Thyroid gland (tissue), 4 donors: ENCODE data around the gene FADS6. TPM values are rescaled to one million over a fixed set of nuclear protein-coding genes. Genes with fewer than 3 reads are reported as not detected.

Experiments
- DNase-seq, 2 donors: peaks; one replicate each; pipeline ENCODE4 v3.0.0-alpha.2; 2019
- H3K27ac ChIP-seq, 3 donors: fragments of 200-600 bp; sonication (generic); 1 replicate in 2 of 3; 2 replicates in 1 of 3; pipeline ENCODE4 v1.5.1; 2016 to 2019; ENCODE audit warnings: mild to moderate bottlenecking in 1 of 3, moderate library complexity in 1 of 3
- H3K27me3 ChIP-seq: fragments of 200-600 bp; sonication (generic); one replicate; pipeline ENCODE4 v1.5.1; 2019
- H3K36me3 ChIP-seq, 2 donors: fragments of 200-600 bp; sonication (generic); one replicate each; pipeline ENCODE4 v1.5.1; 2016 to 2019
- H3K4me1 ChIP-seq, 2 donors: fragments of 200-600 bp; sonication (generic); one replicate each; pipeline ENCODE4 v1.5.1; 2017 to 2019
- H3K4me3 ChIP-seq, 3 donors: fragments of 200-600 bp; sonication (generic); replicated peaks in 1 of 3; 1 replicate in 2 of 3; 2 replicates in 1 of 3; pipeline ENCODE4 v1.5.1; 2016; ENCODE audit warnings: mild to moderate bottlenecking in 1 of 3
- H3K9me3 ChIP-seq: fragments of 200-600 bp; sonication (generic); one replicate; pipeline ENCODE4 v1.5.1; 2017
- POLR2A ChIP-seq, 2 donors: fragments of 450-650 bp; IDR thresholded peaks; one replicate each; pipeline ENCODE4 v1.6.1; 2017; ENCODE audit warnings: antibody characterized with exemption in 2 of 2, mild to moderate bottlenecking in 2 of 2, moderate library complexity in 1 of 2
- WGBS, 2 donors: methylation state at CpG; one replicate each; pipeline ENCODE4 v1.1.5; 2017; 5-methylcytosine and 5-hydroxymethylcytosine counted together
- intact Hi-C: fragments of 100-400 bp; cut with DNase I; formaldehyde crosslinking; loops from one replicate; pipeline ENCODE4 v1.15.1; 2023
- total RNA-seq, 4 donors: library from RNA; depleted of rRNA; stranded (reverse); fragments of >200 nt; gene quantifications; one replicate each; pipeline ENCODE4 v1.2.3, GENCODE V29; 2016
- TF ChIP-seq, protein P1 (sequence below), 6 experiments: fragments of 200-600 bp in 3 of 6; fragments of 450-650 bp in 3 of 6; sonication (generic) in 3 of 6; IDR thresholded peaks; one replicate each; pipeline ENCODE4 v1.5.1; 2016 to 2019; ENCODE audit warnings: antibody characterized with exemption in 6 of 6, mild to moderate bottlenecking in 2 of 6, inconsistent platforms in 1 of 6, moderate library complexity in 1 of 6

The FADS6 gene
- total RNA-seq, 4 donors from 2014 or later, result not detected

DNA sequence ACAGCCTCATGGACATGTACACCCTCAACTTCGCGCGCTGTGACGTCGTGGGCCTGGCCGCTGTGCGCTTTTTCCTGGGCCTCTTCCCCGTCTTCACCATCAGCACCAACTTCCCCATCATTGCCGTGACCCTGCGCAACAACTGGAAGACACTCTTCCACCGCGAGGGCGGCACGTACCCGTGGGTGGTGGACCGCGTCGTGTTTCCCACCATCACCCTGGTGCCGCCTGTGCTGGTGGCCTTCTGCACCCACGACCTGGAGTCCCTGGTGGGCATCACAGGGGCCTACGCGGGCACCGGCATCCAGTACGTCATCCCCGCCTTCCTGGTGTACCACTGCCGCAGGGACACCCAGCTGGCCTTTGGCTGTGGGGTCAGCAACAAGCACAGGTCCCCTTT, 57.2 kb downstream of the FADS6 start:
- H3K4me1 ChIP-seq, result peaks cover 32 to 60% of the 10 kb centered on the region in 2 donors
- no peak overlapping the region for H3K4me3 ChIP-seq
- H3K27ac ChIP-seq, result no peak overlapping the region
- H3K27me3 ChIP-seq, result no peaks in the 10 kb centered on the region
- WGBS, 2 donors, result 94 to 97% methylated on average over 25 to 26 of the region's 26 CpGs
- no peak for DNase-seq
- H3K9me3 ChIP-seq, result no peaks in the 10 kb centered on the region
- no peak for TF ChIP-seq POLR2A (IDR thresholded peaks at IDR 0.05)
- TF ChIP-seq, protein P1, sequence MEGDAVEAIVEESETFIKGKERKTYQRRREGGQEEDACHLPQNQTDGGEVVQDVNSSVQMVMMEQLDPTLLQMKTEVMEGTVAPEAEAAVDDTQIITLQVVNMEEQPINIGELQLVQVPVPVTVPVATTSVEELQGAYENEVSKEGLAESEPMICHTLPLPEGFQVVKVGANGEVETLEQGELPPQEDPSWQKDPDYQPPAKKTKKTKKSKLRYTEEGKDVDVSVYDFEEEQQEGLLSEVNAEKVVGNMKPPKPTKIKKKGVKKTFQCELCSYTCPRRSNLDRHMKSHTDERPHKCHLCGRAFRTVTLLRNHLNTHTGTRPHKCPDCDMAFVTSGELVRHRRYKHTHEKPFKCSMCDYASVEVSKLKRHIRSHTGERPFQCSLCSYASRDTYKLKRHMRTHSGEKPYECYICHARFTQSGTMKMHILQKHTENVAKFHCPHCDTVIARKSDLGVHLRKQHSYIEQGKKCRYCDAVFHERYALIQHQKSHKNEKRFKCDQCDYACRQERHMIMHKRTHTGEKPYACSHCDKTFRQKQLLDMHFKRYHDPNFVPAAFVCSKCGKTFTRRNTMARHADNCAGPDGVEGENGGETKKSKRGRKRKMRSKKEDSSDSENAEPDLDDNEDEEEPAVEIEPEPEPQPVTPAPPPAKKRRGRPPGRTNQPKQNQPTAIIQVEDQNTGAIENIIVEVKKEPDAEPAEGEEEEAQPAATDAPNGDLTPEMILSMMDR (IDR thresholded peaks at IDR 0.05), result no peak
- no peaks in the 10 kb centered on the region for H3K36me3 ChIP-seq
- intact Hi-C loops, result no loop called here

DNA sequence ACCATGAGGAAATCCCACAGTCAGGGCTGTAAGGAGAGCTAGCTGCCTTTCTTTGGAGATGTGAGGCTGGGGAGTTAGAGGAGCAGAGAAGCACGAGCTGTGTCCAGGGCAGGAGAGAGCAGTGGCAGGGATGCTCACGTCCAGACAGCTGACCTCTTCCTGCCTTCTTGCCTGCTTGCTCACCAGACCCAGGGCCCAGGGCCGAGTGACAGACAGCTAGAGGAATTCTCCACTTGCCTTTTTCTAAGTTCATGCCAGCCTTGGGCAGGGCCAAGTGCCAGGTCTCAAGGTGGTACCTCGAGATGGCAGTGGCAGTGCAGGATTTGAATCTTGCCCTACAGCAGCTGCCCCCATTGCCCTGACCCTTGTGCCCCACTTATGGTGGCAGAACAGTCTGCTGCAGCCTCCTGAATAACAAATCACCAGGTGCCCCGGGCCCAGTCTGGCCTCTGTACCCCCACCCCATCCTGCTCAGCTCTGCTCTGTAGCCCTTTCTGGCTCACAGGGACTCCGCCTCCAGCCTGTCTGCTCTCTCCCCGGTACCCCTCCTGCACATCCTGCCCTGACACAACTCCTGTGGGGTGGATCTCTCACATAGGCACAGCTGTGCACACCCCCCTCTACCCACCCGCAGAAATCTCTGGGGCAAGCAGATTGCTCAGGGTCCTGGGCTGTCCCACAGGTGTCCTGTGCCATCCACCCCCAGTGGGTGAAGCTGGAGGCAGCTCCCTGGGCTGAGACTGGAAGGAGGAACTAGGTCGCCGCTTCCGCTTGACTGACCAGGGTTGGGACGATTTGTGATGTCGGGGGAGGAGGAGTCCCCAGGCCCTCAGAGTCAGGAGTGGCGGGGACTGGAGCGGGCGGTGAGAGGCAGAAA, 59.7 kb downstream of the FADS6 start:
- Histone ChIP-seq H3K36me3 (no peaks in the 10 kb centered on the region), H3K9me3 (no peaks in the 10 kb centered on the region), H3K4me1 (peaks cover 30 to 67% of the 10 kb centered on the region in 2 donors), H3K27ac (peak overlapping the region; percentile 63 to 66 (median 64)), H3K4me3 (no peak overlapping the region), H3K27me3 (no peaks in the 10 kb centered on the region)
- intact Hi-C loops, result no loop called here
- DNase-seq, result peak; percentile 90 to 94
- TF ChIP-seq, protein P1 (IDR thresholded peaks at IDR 0.05), result no peak
- no peak for TF ChIP-seq POLR2A (IDR thresholded peaks at IDR 0.05)
- WGBS, 2 donors, result 28 to 31% methylated on average over 10 to 15 of the region's 16 CpGs

DNA sequence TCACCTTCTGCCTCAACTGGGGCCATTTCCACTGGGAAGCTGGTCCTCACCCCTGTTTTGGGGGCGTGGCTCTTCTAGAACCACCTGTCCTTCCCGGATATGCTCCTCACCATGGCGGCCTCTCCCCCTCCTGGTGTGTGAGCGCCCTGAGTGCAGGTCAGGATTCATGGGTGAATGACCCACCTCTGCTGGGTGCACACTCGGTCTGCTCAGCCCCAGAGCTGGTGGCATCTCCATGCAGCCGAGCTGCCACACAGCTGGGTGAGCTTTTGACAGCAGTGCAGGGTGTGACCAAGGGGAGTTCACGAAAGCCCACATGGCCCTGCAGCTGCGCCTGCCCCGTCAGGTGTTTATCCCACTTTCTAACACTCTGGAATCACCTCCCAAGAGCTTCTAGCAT, 61.0 kb downstream of the FADS6 start:
- Histone ChIP-seq H3K4me1 (peaks cover 38 to 72% of the 10 kb centered on the region in 2 donors), H3K4me3 (no peak overlapping the region), H3K27ac (peak overlapping the region in 1 of 3 donors; percentile 64), H3K9me3 (no peaks in the 10 kb centered on the region), H3K36me3 (no peaks in the 10 kb centered on the region), H3K27me3 (no peaks in the 10 kb centered on the region)
- DNase-seq, result peak; percentile 62 to 64
- 62 to 80% methylated on average over 9 of the region's 9 CpGs for WGBS, 2 donors
- TF ChIP-seq POLR2A (IDR thresholded peaks at IDR 0.05), result no peak
- TF ChIP-seq, protein P1 (IDR thresholded peaks at IDR 0.05), result no peak
- intact Hi-C loops, result no loop called here

DNA sequence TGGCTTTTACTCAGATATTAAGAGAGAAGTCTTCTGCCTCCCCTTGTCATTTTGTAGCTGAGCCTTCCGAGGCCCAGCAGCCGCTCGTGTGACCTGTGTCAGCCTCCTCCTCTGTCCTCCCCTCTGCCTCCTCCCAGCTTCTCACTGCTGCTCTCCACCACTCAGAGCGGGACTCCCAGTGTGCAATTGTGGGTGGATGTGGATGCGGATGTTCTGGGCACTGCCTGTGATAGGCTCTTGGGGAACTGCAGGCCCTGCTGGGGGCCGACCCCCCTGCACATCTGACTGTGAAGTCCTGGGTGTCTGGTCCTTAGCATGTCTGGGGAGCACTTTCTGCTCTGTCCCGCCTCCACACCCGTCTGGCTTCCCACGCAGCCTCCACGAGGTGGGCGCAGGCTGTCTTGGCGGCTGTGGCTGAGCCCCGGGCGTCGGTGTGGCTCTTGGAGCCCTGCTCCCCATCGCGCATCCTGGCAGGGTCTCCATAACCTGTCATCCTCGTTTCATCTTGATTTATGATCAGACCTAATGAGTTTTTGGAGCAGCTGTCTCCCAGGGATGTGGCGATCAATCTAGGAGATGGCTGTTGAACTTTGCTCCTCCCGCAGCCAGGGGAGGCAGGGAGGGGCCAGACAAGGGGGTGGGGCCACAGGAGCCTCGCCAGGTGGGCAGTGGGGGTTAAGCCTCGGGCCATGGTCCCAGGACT, 61.8 kb downstream of the FADS6 start:
- 89% methylated on average over 21 to 22 of the region's 22 CpGs for WGBS, 2 donors
- Histone ChIP-seq H3K9me3 (no peaks in the 10 kb centered on the region), H3K36me3 (no peaks in the 10 kb centered on the region), H3K27me3 (no peaks in the 10 kb centered on the region), H3K27ac (no peak overlapping the region), H3K4me1 (peaks cover 46 to 75% of the 10 kb centered on the region in 2 donors), H3K4me3 (no peak overlapping the region)
- TF ChIP-seq, protein P1 (IDR thresholded peaks at IDR 0.05), result no peak
- TF ChIP-seq POLR2A (IDR thresholded peaks at IDR 0.05), result no peak
- intact Hi-C loops, result no loop called here
- DNase-seq, result no peak

DNA sequence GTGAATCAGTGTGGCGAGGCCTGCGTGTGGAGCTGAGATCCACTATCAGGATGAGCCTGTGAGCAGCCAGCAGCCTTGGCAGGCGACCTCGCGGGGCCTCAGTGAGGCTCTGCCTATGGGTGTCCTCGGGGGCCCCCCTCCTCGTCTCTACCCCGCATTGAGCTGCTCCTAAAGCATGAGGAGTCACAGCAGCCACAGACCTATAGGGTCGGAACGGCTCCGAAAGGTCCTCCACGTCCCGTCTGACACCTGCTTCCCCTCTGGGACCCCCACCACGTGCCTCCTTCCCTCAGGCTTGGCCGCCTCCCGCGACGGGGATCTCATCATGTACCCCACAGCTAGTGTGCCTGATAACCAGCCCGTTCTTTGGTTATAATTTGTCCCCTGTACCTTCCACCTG, 62.6 kb downstream of the FADS6 start:
- intact Hi-C loops, result no loop called here
- Histone ChIP-seq H3K27me3 (no peaks in the 10 kb centered on the region), H3K4me3 (no peak overlapping the region), H3K27ac (no peak overlapping the region), H3K9me3 (no peaks in the 10 kb centered on the region), H3K36me3 (no peaks in the 10 kb centered on the region), H3K4me1 (peaks cover 54 to 82% of the 10 kb centered on the region in 2 donors)
- TF ChIP-seq, protein P1 (IDR thresholded peaks at IDR 0.05), result no peak
- TF ChIP-seq POLR2A (IDR thresholded peaks at IDR 0.05), result no peak
- no peak for DNase-seq
- 94 to 95% methylated on average over 19 of the region's 19 CpGs for WGBS, 2 donors
